Peyer's patch (tissue), 4 donors: Measurements from ENCODE around the gene FDCSP. TPM values are rescaled to one million over a fixed set of nuclear protein-coding genes. Genes with fewer than 3 reads are reported as not detected.
"Not testable (repeated sequence)": the region's sequence is repeated elsewhere in the genome, so short reads cannot be mapped to it uniquely, and the experiment has no call there.

Source experiments
- DNase-seq, 3 donors: peaks; one replicate each; pipeline ENCODE4 v3.0.0-alpha.2; 2017 to 2019
- H3K27ac ChIP-seq, 4 donors: fragments of 200-600 bp; sonication (generic); one replicate each; pipeline ENCODE4 v1.5.1; 2016 to 2019
- H3K27me3 ChIP-seq, 2 donors: fragments of 200-600 bp; sonication (generic); one replicate each; pipeline ENCODE4 v1.5.1; 2019
- H3K36me3 ChIP-seq, 3 donors: fragments of 200-600 bp; sonication (generic); one replicate each; pipeline ENCODE4 v1.5.1; 2016 to 2019
- H3K4me1 ChIP-seq, 4 donors: fragments of 200-600 bp; sonication (generic); one replicate each; pipeline ENCODE4 v1.5.1; 2016 to 2019
- H3K4me3 ChIP-seq, 4 donors: fragments of 200-600 bp; sonication (generic); 1 replicate in 3 of 4; 2 replicates in 1 of 4; pipeline ENCODE4 v1.5.1; 2016 to 2019; ENCODE audit warnings: mild to moderate bottlenecking in 1 of 4
- H3K9me3 ChIP-seq, 4 donors: fragments of 200-600 bp; sonication (generic); one replicate each; pipeline ENCODE4 v1.5.1; 2016 to 2019; ENCODE audit warnings: mild to moderate bottlenecking in 1 of 4
- CTCF ChIP-seq, 6 experiments: fragments of 450-650 bp in 4 of 6; fragments of 200-600 bp in 2 of 6; sonication (generic) in 1 of 6; IDR thresholded peaks; one replicate each; pipeline ENCODE4 v1.5.1; 2017 to 2019; ENCODE audit warnings: antibody characterized with exemption in 6 of 6, mild to moderate bottlenecking in 3 of 6, moderate library complexity in 1 of 6
- POLR2A ChIP-seq, 2 donors: fragments of 450-650 bp; IDR thresholded peaks; one replicate each; pipeline ENCODE4 v1.5.1; 2017; ENCODE audit warnings: antibody characterized with exemption in 2 of 2, mild to moderate bottlenecking in 2 of 2, moderate library complexity in 2 of 2
- total RNA-seq, 4 donors: library from RNA; depleted of rRNA; stranded (reverse); fragments of >200 nt; gene quantifications; one replicate each; pipeline ENCODE4 v1.1.0, GENCODE V29; 2016

FDCSP gene
- total RNA-seq, 4 donors from 2014 or later = 2.4 to 36.3 TPM; not detected in 2

- H3K27me3 ChIP-seq, H3K9me3 ChIP-seq, H3K27ac ChIP-seq, DNase-seq, H3K36me3 ChIP-seq, H3K4me3 ChIP-seq, H3K4me1 ChIP-seq: not testable (repeated sequence)
Measured at GRCh38 chr4:70221389-70221788, 4.5 kb upstream of the FDCSP start.

GRCh38 chr4:70221818-70222217, 4.1 kb upstream of the FDCSP start:
- H3K9me3 ChIP-seq, H3K27me3 ChIP-seq, H3K4me1 ChIP-seq, H3K27ac ChIP-seq, H3K4me3 ChIP-seq, H3K36me3 ChIP-seq, DNase-seq: not testable (repeated sequence)

- no peak for TF ChIP-seq CTCF (IDR thresholded peaks at IDR 0.05)
- DNase-seq = no peak
- Histone ChIP-seq H3K27ac (no peak overlapping the region), H3K36me3 (no peaks in the 10 kb centered on the region), H3K9me3 (no peaks in the 10 kb centered on the region), H3K27me3 (no peaks in the 10 kb centered on the region), H3K4me3 (no peak overlapping the region), H3K4me1 (no peaks in the 10 kb centered on the region)
Measured at GRCh38 chr4:70236125-70236524, 10.2 kb downstream of the FDCSP start.

- H3K27me3 ChIP-seq = no peaks in the 10 kb centered on the region
- no peaks in the 10 kb centered on the region for H3K9me3 ChIP-seq
- TF ChIP-seq POLR2A (IDR thresholded peaks at IDR 0.05) (no peak), CTCF (IDR thresholded peaks at IDR 0.05) (no peak)
- H3K27ac ChIP-seq = no peak overlapping the region
- no peak overlapping the region for H3K4me3 ChIP-seq
- H3K36me3 ChIP-seq = no peaks in the 10 kb centered on the region
- no peak for DNase-seq
- H3K4me1 ChIP-seq = no peaks in the 10 kb centered on the region
Measured at GRCh38 chr4:70239131-70239883, 13.4 kb downstream of the FDCSP start.

- H3K36me3 ChIP-seq = no peaks in the 10 kb centered on the region
- no peak for DNase-seq
- H3K4me1 ChIP-seq = no peaks in the 10 kb centered on the region
- no peak overlapping the region for H3K4me3 ChIP-seq
- TF ChIP-seq POLR2A (IDR thresholded peaks at IDR 0.05) (no peak), CTCF (IDR thresholded peaks at IDR 0.05) (no peak)
- no peaks in the 10 kb centered on the region for H3K9me3 ChIP-seq
- no peaks in the 10 kb centered on the region for H3K27me3 ChIP-seq
- no peak overlapping the region for H3K27ac ChIP-seq
Measured at GRCh38 chr4:70239884-70240591, 14.1 kb downstream of the FDCSP start.

GRCh38 chr4:70242297-70242696, 16.4 kb downstream of the FDCSP start, which contains the start of gene CSN3:
CSN3 (plus strand) TSS chr4:70242597; CDS start chr4:70244820, 2,223 bp downstream.
- H3K9me3 ChIP-seq, H3K27me3 ChIP-seq, H3K36me3 ChIP-seq, H3K27ac ChIP-seq, DNase-seq, H3K4me1 ChIP-seq, H3K4me3 ChIP-seq: not testable (repeated sequence)

GRCh38 chr4:70243091-70243490, 17.2 kb downstream of the FDCSP start:
- no peak for TF ChIP-seq CTCF (IDR thresholded peaks at IDR 0.05)
- TF ChIP-seq POLR2A (IDR thresholded peaks at IDR 0.05) = no peak
- no peak overlapping the region for H3K27ac ChIP-seq
- no peaks in the 10 kb centered on the region for H3K4me1 ChIP-seq
- no peaks in the 10 kb centered on the region for H3K9me3 ChIP-seq
- H3K27me3 ChIP-seq = no peaks in the 10 kb centered on the region
- no peak for DNase-seq
- H3K36me3 ChIP-seq = no peaks in the 10 kb centered on the region
- H3K4me3 ChIP-seq = no peak overlapping the region
